IMR-90 (cell line): Measurements from ENCODE around the gene CDC42BPA. TPM values are rescaled to one million over a fixed set of nuclear protein-coding genes. Genes with fewer than 3 reads are reported as not detected.

ENCODE experiments used
- ATAC-seq: fragments of 200-7000 bp; cut with Tn5 transposase; 2 replicates; pipeline ENCODE4 v1.9.1; 2020; ENCODE audit warnings: low read depth, mild to moderate bottlenecking, moderate library complexity
- BruUV-seq: library from RNA; stranded (reverse); fragments of 400-500 nt; replicated peaks from 2 replicates; lab custom pipeline; 2021; lab: Mats Ljungman, UMichigan
- CTCF ChIA-PET: fragments of 300-600 bp; formaldehyde crosslinking; extraction: SDS; loops from one replicate; lab custom pipeline; 2021; ENCODE audit warnings: antibody characterized with exemption; lab: Yijun Ruan, JAX
- POLR2A ChIA-PET: fragments of 300-600 bp; sonication (Branson Sonifier 250); formaldehyde crosslinking; loops from one replicate; lab custom pipeline; 2022; ENCODE audit warnings: antibody characterized with exemption; ENCODE audit not compliant: unreplicated experiment; lab: Charles Lee
- DNase-seq: peaks from one replicate; pipeline ENCODE4 v3.0.0; 2013
- H2AFZ ChIP-seq: replicated peaks from 2 replicates; pipeline ENCODE3; 2013; ENCODE audit warnings: low read length, mild to moderate bottlenecking; ENCODE audit not compliant: poor library complexity
- H2AK5ac ChIP-seq: 2 replicates; pipeline ENCODE4 v1.6.1; 2013; ENCODE audit warnings: low read depth, low read length, inconsistent platforms
- H2AK9ac ChIP-seq: replicated peaks from 2 replicates; pipeline ENCODE3; 2013; ENCODE audit warnings: mild to moderate bottlenecking, low read depth, low read length, moderate library complexity; ENCODE audit not compliant: poor library complexity
- H2BK120ac ChIP-seq: 2 replicates; pipeline ENCODE4 v1.6.1; 2013; ENCODE audit warnings: low read depth, low read length, inconsistent platforms
- H2BK15ac ChIP-seq: 3 replicates; pipeline ENCODE4 v1.6.1; 2013; ENCODE audit warnings: low read depth, low read length, inconsistent platforms
- H2BK20ac ChIP-seq: 2 replicates; pipeline ENCODE4 v1.6.1; 2013; ENCODE audit warnings: low read depth, mild to moderate bottlenecking, inconsistent platforms, low read length, moderate library complexity
- H2BK5ac ChIP-seq: 2 replicates; pipeline ENCODE4 v1.6.1; 2013; ENCODE audit warnings: mild to moderate bottlenecking, low read depth, low read length, inconsistent platforms; ENCODE audit not compliant: poor library complexity, severe bottlenecking
- H3K14ac ChIP-seq: replicated peaks from 2 replicates; pipeline ENCODE4 v1.6.1; 2013; ENCODE audit warnings: low read depth, low read length, inconsistent platforms
- H3K18ac ChIP-seq: 2 replicates; pipeline ENCODE4 v1.6.1; 2013; ENCODE audit warnings: low read depth, low read length, control low read depth
- H3K23ac ChIP-seq: 2 replicates; pipeline ENCODE4 v1.6.1; 2013; ENCODE audit warnings: low read depth, low read length, inconsistent platforms
- H3K27ac ChIP-seq: 2 replicates; pipeline ENCODE4 v1.5.1; 2013; ENCODE audit warnings: mild to moderate bottlenecking, control low read depth, low read length; ENCODE audit not compliant: insufficient read depth
- H3K27me3 ChIP-seq: 2 replicates; pipeline ENCODE4 v1.6.1; 2013; ENCODE audit warnings: low read length; ENCODE audit not compliant: control insufficient read depth, insufficient read depth
- H3K36me3 ChIP-seq: 2 replicates; pipeline ENCODE4 v1.6.1; 2013; ENCODE audit warnings: low read length, mixed read lengths; ENCODE audit not compliant: control insufficient read depth, insufficient read depth
- H3K4ac ChIP-seq: 2 replicates; pipeline ENCODE4 v1.6.1; 2013; ENCODE audit warnings: low read depth, low read length, inconsistent platforms
- H3K4me1 ChIP-seq: 2 replicates; pipeline ENCODE4 v1.6.1; 2013; ENCODE audit warnings: low read length, mixed read lengths; ENCODE audit not compliant: control insufficient read depth, insufficient read depth
- H3K4me2 ChIP-seq: 2 replicates; pipeline ENCODE4 v1.6.1; 2013; ENCODE audit warnings: low read depth, mild to moderate bottlenecking, control low read depth, low read length, moderate library complexity
- H3K4me3 ChIP-seq: 2 replicates; pipeline ENCODE4 v1.5.1; 2013; ENCODE audit warnings: low read depth, mild to moderate bottlenecking, control low read depth, low read length, moderate library complexity; ENCODE audit not compliant: insufficient read depth
- H3K56ac ChIP-seq: 2 replicates; pipeline ENCODE4 v1.6.1; 2013; ENCODE audit warnings: low read length, inconsistent platforms; ENCODE audit not compliant: insufficient read depth; ENCODE audit errors: extremely low read depth
- H3K79me1 ChIP-seq, 2 experiments: 2 replicates each; pipeline ENCODE4 v1.6.1; 2013; ENCODE audit warnings: low read length in 2 of 2, inconsistent platforms in 1 of 2, low read depth in 1 of 2
- H3K9ac ChIP-seq: 2 replicates; pipeline ENCODE4 v1.6.1; 2013; ENCODE audit warnings: low read depth, low read length, control low read depth
- H3K9me1 ChIP-seq: 2 replicates; pipeline ENCODE4 v1.6.1; 2013; ENCODE audit warnings: low read length, inconsistent platforms; ENCODE audit not compliant: insufficient read depth
- H3K9me3 ChIP-seq: 2 replicates; pipeline ENCODE4 v1.6.1; 2013; ENCODE audit warnings: low read length; ENCODE audit not compliant: control insufficient read depth, insufficient read depth
- H4K20me1 ChIP-seq: 2 replicates; pipeline ENCODE4 v1.6.1; 2013; ENCODE audit warnings: low read length, inconsistent platforms; ENCODE audit not compliant: insufficient read depth
- H4K5ac ChIP-seq: 2 replicates; pipeline ENCODE4 v1.6.1; 2013; ENCODE audit warnings: mild to moderate bottlenecking, low read depth, low read length, control low read depth
- H4K8ac ChIP-seq, 2 experiments: 2 replicates each; pipeline ENCODE4 v1.6.1; 2013; ENCODE audit warnings: low read depth in 2 of 2, low read length in 2 of 2, control low read depth in 1 of 2, inconsistent platforms in 1 of 2
- H4K91ac ChIP-seq: 2 replicates; pipeline ENCODE4 v1.6.1; 2013; ENCODE audit warnings: low read depth, low read length, inconsistent platforms; ENCODE audit not compliant: insufficient read depth
- BHLHE40 ChIP-seq: fragments of 150-350 bp; IDR thresholded peaks from 2 replicates; pipeline ENCODE4 v1.6.1; 2016; ENCODE audit warnings: mild to moderate bottlenecking, low read depth, low read length
- MAFK ChIP-seq: IDR thresholded peaks from 2 replicates; pipeline ENCODE4 v1.6.1; 2012; ENCODE audit warnings: low read depth, low read length, improper control_type of control experiment
- WGBS, 2 experiments: methylation state at CpG; one replicate each; pipeline versions ENCODE4 v1.1.5 to v1.1.7; 2013; ENCODE audit warnings: missing lambda C conversion rate in 2 of 2; ENCODE audit not compliant: insufficient read length in 1 of 2; ENCODE audit errors: extremely low coverage in 2 of 2; 5-methylcytosine and 5-hydroxymethylcytosine counted together
- dilution Hi-C: fragments of 300-500 bp; cut with HindIII; formaldehyde crosslinking; loops from one replicate; pipeline ENCODE4 v1.14.3; 2018; ENCODE audit warnings: low sequenced_read_pairs; ENCODE audit not compliant: unreplicated experiment
- in situ Hi-C: fragments of 300-500 bp; cut with MboI; formaldehyde crosslinking; loops from 3 replicates; pipeline ENCODE4 v1.14.3; 2019; ENCODE audit warnings: low sequenced_read_pairs, inconsistent platforms, mixed read lengths
- intact Hi-C: fragments of 100-400 bp; cut with micrococcal nuclease; formaldehyde crosslinking; loops from 2 replicates; pipeline ENCODE4 v1.10.0; 2022
- polyA plus RNA-seq, 3 experiments: library from polyadenylated mRNA; depleted of rRNA; stranded (reverse); fragments of >200 nt; gene quantifications; 2 replicates each; pipeline ENCODE4 v1.2.3, GENCODE V29; 2012; ENCODE audit warnings: low replicate concordance in 1 of 3
- total RNA-seq: library from RNA; depleted of rRNA; stranded (reverse); fragments of >200 nt; gene quantifications from 2 replicates; pipeline ENCODE4 v1.2.3, GENCODE V29; 2012

The CDC42BPA gene
- total and polyA plus RNA-seq, 2 of the 4 experiments (the other 2 are of a cell fraction): 9.4 to 27.8 TPM

DNA sequence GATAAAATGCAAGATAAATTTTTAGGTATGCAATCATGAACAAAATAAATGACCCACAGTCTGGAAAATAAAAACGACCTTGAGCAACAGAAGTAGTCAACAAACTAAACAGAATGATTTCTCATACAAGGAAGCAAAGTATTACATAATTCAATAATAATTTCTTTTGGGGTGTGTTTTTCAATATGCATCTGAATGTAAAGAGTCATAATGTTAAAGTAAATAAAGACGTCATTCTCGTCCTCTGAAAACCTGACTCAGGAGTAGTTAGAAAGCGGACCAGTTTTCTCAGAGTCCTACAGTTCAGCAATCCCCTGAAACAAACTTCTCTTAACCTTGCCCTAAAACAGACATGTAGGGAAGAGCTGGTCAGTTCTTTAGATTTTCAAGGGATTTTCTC, 18.6 kb downstream of the CDC42BPA start:
- Histone ChIP-seq H3K4ac (no peak overlapping the region), H3K27me3 (no peaks in the 10 kb centered on the region), H3K18ac (no peak overlapping the region), H3K9me1 (no peaks in the 10 kb centered on the region), H4K5ac (no peak overlapping the region), H3K4me1 (peaks cover 3% of the 10 kb centered on the region), H3K56ac (no peak overlapping the region), H3K14ac (no peak overlapping the region), H4K91ac (no peak overlapping the region), H2AK5ac (no peak overlapping the region), H3K79me1 (peaks cover 25 to 48% of the 10 kb centered on the region in 2 experiments), H4K20me1 (peaks cover 21% of the 10 kb centered on the region; the same call in 1 of the 2 replicates), H4K8ac (no peak overlapping the region), H2AFZ (no peak overlapping the region), H3K9ac (no peak overlapping the region), H3K36me3 (peaks cover 1% of the 10 kb centered on the region), H3K27ac (peak overlapping the region; percentile 22; the same call in 1 of the 2 replicates), H2BK20ac (no peak overlapping the region), H3K9me3 (no peaks in the 10 kb centered on the region), H2BK120ac (no peak overlapping the region), H2AK9ac (no peak overlapping the region), H3K4me3 (no peak overlapping the region), H3K4me2 (peak overlapping the region; percentile 17; the same call in 1 of the 2 replicates), H2BK5ac (no peak overlapping the region), H2BK15ac (no peak overlapping the region), H3K23ac (no peak overlapping the region)
- intact Hi-C loops (no loop called here), dilution Hi-C loops (no loop called here), in situ Hi-C loops (no loop called here)
- ATAC-seq: peak; percentile 21; the same call in 1 of the 2 replicates
- DNase-seq: peak; percentile 59
- no CpG with 5 or more reads among the region's 4 CpGs for WGBS, 2 experiments
- ChIA-PET POLR2A (no interaction called here), CTCF (no interaction called here)
- BruUV-seq: no TSS peak
- TF ChIP-seq BHLHE40: no peak
- 0 out of 2 replicates have a peak, but pooled peaks have one; percentile 26 for TF ChIP-seq MAFK
